Mesothelial cell of epicardium (in vitro differentiated cells): ENCODE results near the gene THADA. TPM values are rescaled to one million over a fixed set of nuclear protein-coding genes. Genes with fewer than 3 reads are reported as not detected.

ENCODE experiments used
- DNase-seq, 2 experiments: peaks; one replicate each; pipeline ENCODE4 v3.0.0; 2021; ENCODE audit warnings: low spot score in 2 of 2; ENCODE audit not compliant: unreplicated experiment in 2 of 2
- H3K27ac Mint-ChIP-seq: 2 replicates; pipeline ENCODE4 v1.8.0; 2021; ENCODE audit warnings: mixed read lengths
- H3K27me3 Mint-ChIP-seq: 2 replicates; pipeline ENCODE4 v1.8.0; 2021; ENCODE audit warnings: low read depth, mixed read lengths
- H3K36me3 Mint-ChIP-seq: 2 replicates; pipeline ENCODE4 v1.8.0; 2021; ENCODE audit warnings: mixed read lengths
- H3K4me1 Mint-ChIP-seq: 2 replicates; pipeline ENCODE4 v1.8.0; 2021; ENCODE audit warnings: mixed read lengths
- H3K4me3 Mint-ChIP-seq: 2 replicates; pipeline ENCODE4 v1.8.0; 2021; ENCODE audit warnings: mild to moderate bottlenecking, moderate library complexity, mixed read lengths
- H3K9me3 Mint-ChIP-seq: 2 replicates; pipeline ENCODE4 v1.8.0; 2021; ENCODE audit warnings: mixed read lengths
- total RNA-seq: library from RNA; stranded (reverse); gene quantifications from 3 replicates; pipeline ENCODE4 v1.2.1, GENCODE V29; 2021
- TF ChIP-seq, protein P1 (sequence below): fragments of 200-600 bp; sonication (generic); IDR thresholded peaks from one replicate; pipeline ENCODE4 v1.5.0; 2021; ENCODE audit warnings: antibody characterized with exemption; ENCODE audit not compliant: unreplicated experiment

The THADA gene
- total RNA-seq, 1 donor from 2014 or later = 33.6 TPM

DNA sequence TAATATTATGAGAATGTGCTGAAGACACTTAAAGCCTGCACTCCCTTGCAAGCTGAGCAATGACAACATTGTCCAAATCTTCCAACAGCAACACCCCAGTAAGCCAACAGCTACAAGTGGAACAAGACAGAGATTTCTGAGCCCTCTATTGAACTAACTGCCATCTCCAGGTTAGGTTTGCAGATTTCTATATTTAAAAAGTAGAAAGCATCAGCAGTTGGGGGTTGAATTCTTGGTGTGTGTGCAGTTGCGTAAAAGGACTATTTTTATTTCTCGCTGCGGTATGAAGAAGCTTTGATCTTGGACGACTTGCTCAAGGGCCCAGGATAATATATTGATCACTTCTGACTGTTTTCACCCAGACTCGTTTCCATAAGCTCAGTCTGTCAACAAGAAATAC is 263.2 kb downstream of the THADA start:
- Mint-ChIP-seq H3K27me3 (no peaks in the 10 kb centered on the region), H3K4me3 (peak overlapping the region; percentile 6), H3K27ac (peak overlapping the region; percentile 65), H3K9me3 (no peaks in the 10 kb centered on the region), H3K36me3 (no peaks in the 10 kb centered on the region), H3K4me1 (peaks cover 69% of the 10 kb centered on the region)
- TF ChIP-seq, protein P1, sequence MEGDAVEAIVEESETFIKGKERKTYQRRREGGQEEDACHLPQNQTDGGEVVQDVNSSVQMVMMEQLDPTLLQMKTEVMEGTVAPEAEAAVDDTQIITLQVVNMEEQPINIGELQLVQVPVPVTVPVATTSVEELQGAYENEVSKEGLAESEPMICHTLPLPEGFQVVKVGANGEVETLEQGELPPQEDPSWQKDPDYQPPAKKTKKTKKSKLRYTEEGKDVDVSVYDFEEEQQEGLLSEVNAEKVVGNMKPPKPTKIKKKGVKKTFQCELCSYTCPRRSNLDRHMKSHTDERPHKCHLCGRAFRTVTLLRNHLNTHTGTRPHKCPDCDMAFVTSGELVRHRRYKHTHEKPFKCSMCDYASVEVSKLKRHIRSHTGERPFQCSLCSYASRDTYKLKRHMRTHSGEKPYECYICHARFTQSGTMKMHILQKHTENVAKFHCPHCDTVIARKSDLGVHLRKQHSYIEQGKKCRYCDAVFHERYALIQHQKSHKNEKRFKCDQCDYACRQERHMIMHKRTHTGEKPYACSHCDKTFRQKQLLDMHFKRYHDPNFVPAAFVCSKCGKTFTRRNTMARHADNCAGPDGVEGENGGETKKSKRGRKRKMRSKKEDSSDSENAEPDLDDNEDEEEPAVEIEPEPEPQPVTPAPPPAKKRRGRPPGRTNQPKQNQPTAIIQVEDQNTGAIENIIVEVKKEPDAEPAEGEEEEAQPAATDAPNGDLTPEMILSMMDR = no peak
- no peak for DNase-seq

DNA sequence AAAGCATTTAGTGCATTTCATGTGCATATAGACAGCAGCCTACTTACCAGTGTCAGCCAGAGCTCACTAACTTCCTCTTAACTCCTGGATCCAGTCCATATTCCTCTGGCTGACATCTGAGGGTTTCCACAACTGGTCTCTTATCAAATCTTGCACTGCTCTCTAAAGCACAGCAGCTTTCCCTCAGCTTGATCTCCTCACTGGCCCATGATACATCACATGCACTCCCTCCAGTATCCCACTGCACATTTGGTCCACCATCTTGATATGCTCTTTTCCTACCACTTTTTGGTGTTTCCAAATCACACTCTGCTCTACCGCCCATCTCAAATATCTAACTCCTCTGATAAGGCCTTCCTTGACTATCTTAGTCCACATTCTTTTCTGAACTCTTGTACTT is 264.4 kb downstream of the THADA start:
- Mint-ChIP-seq H3K4me1 (peaks cover 63% of the 10 kb centered on the region), H3K9me3 (no peaks in the 10 kb centered on the region), H3K27ac (peak overlapping the region; percentile 55), H3K27me3 (no peaks in the 10 kb centered on the region), H3K36me3 (no peaks in the 10 kb centered on the region), H3K4me3 (no peak overlapping the region)
- TF ChIP-seq, protein P1 = no peak
- no peak for DNase-seq

DNA sequence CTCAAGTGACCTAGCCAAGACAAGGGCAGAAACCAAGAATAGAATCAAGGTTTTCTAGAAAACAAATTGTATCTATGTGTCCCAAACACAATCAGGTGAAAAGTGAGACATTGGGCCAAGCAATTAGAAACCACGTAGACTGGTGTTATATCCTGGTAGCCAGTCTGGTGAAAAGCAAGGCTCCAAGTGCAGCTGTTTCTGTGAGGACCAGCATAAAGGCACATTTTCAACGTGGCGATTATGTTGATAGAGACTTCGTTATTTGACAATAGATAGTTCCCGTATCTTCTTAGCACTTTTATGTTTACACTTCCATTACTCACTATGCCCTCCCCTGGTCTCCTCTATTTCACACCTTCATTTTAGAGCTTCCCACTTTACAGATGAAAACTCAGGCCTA is 266.2 kb downstream of the THADA start:
- Mint-ChIP-seq H3K4me3 (no peak overlapping the region), H3K36me3 (peaks cover 2% of the 10 kb centered on the region), H3K27me3 (no peaks in the 10 kb centered on the region), H3K9me3 (peaks cover 4% of the 10 kb centered on the region), H3K4me1 (peaks cover 63% of the 10 kb centered on the region), H3K27ac (no peak overlapping the region)
- no peak for DNase-seq
- TF ChIP-seq, protein P1 = no peak

DNA sequence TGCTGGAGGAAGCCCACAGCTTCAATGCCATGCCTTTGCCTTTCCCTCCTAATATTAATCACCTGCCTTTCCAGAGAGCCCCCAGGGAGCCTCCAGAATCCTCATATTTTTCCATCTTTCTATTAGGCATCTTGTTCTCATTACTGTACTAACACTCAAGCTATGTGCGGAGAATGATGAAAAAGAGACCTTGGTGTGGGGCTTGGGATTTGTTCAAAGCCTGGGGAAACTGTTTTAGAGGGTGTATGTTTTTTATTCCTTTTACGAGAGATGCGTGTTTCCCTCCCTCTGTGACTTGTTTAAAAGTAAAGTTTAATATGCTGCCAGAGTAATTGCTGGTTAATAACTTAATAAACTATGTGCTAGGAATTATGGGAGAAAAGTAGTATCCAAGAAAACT is 267.0 kb downstream of the THADA start:
- Mint-ChIP-seq H3K4me1 (peaks cover 66% of the 10 kb centered on the region), H3K27ac (peak overlapping the region; percentile 35), H3K9me3 (peaks cover 4% of the 10 kb centered on the region), H3K36me3 (peaks cover 2% of the 10 kb centered on the region), H3K4me3 (no peak overlapping the region), H3K27me3 (no peaks in the 10 kb centered on the region)
- no peak for DNase-seq
- TF ChIP-seq, protein P1 = no peak

DNA sequence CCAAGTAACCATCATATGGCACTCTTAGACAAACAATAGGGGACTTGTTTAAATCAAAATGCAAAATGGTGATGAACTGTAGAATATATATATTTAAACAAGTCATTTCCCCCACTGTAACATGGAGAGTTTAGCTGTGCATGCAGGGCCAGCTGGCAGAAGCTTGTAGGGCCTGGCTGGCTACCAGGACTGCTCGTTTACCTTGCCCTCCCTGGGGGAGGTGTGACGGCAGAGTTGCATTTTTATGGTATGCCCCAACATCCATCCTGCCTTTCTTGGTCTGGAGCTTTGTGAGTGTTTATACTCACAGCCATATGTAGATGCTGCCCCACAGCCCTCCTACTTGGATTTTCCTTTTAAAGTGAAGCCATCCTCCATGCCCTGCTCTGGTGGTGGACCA is 267.7 kb downstream of the THADA start:
- Mint-ChIP-seq H3K36me3 (peaks cover 2% of the 10 kb centered on the region), H3K27me3 (no peaks in the 10 kb centered on the region), H3K4me3 (no peak overlapping the region), H3K4me1 (peaks cover 66% of the 10 kb centered on the region), H3K27ac (peak overlapping the region; percentile 8), H3K9me3 (peaks cover 4% of the 10 kb centered on the region)
- TF ChIP-seq, protein P1 = no peak
- DNase-seq = no peak

DNA sequence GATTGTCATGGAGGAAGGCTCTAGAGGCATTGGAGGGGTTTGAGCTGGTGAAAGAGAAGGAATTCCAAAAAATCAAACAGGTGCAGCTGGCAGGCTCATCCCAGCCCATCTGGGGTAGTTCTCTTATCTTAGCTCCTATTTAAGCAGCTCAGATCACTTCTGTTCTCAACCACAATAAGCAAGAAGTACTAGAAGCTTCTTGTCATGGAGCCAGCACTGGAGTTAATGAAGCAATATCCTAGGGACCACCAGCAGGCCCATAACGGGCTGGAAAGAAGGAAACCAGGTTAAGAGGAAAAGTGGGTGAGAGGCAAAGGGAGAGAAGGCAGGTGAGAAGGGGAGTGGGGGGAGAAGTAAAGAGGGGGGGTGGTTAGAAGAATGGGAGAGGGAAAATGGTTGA is 268.7 kb downstream of the THADA start:
- no peak overlapping the region for H3K4me3 Mint-ChIP-seq
- H3K27ac Mint-ChIP-seq = no peak overlapping the region
- no peak for DNase-seq
- H3K27me3 Mint-ChIP-seq = no peaks in the 10 kb centered on the region
- peaks cover 56% of the 10 kb centered on the region for H3K4me1 Mint-ChIP-seq
- peaks cover 2% of the 10 kb centered on the region for H3K36me3 Mint-ChIP-seq
- TF ChIP-seq, protein P1 = no peak
- H3K9me3 Mint-ChIP-seq = peaks cover 4% of the 10 kb centered on the region
